ENCODE data around the gene ANKRD23.
"Not testable (repeated sequence)": the region's sequence is repeated elsewhere in the genome, so short reads cannot be mapped to it uniquely, and the experiment has no call there.

The ANKRD23 gene

GRCh38 chr2:96843538-96844268, at the start of gene ANKRD23:
Gene ANKRD23 (minus strand): TSS chr2:96844021. CDS start chr2:96843992, 29 bp downstream.
- no peak for DNase-seq

- DNase-seq, result no peak
These were observed 47.9 kb upstream of the ANKRD23 start for GRCh38 chr2:96891591-96892333.

GRCh38 chr2:96890726-96891385, 47.0 kb upstream of the ANKRD23 start:
- no peak for DNase-seq

GRCh38 chr2:96890252-96890651, 46.4 kb upstream of the ANKRD23 start:
- no peak for DNase-seq

- DNase-seq, result not testable (repeated sequence)
These were observed 45.7 kb upstream of the ANKRD23 start for GRCh38 chr2:96889502-96889901.

GRCh38 chr2:96888072-96889011, 44.5 kb upstream of the ANKRD23 start:
- DNase-seq, result no peak

- DNase-seq, result no peak
These were observed 43.7 kb upstream of the ANKRD23 start for GRCh38 chr2:96887493-96888012.

GRCh38 chr2:96885432-96886347, 41.9 kb upstream of the ANKRD23 start:
- DNase-seq, result no peak

GRCh38 chr2:96884299-96885094, 40.7 kb upstream of the ANKRD23 start:
- no peak for DNase-seq

GRCh38 chr2:96883306-96883705, 39.5 kb upstream of the ANKRD23 start:
- no peak for DNase-seq

- DNase-seq, result no peak
These were observed 39.1 kb upstream of the ANKRD23 start for GRCh38 chr2:96882906-96883305.

- no peak for DNase-seq
These were observed 38.4 kb upstream of the ANKRD23 start for GRCh38 chr2:96882230-96882629.

GRCh38 chr2:96881349-96882195, 37.8 kb upstream of the ANKRD23 start:
- DNase-seq, result no peak

GRCh38 chr2:96880891-96881273, 37.1 kb upstream of the ANKRD23 start:
- no peak for DNase-seq

- DNase-seq, result no peak
These were observed 35.8 kb upstream of the ANKRD23 start for GRCh38 chr2:96879545-96880040.

- no peak for DNase-seq
These were observed 35.1 kb upstream of the ANKRD23 start for GRCh38 chr2:96878796-96879544.

GRCh38 chr2:96878171-96878570, 34.4 kb upstream of the ANKRD23 start:
- DNase-seq, result no peak

- no peak for DNase-seq
These were observed 33.8 kb upstream of the ANKRD23 start for GRCh38 chr2:96877631-96878092.

Data from NCI-H1436 (cell line).